ENCODE measurements around the gene ABCA9.

GRCh38 chr17:69086641-69087040, 25.9 kb upstream of the ABCA9 start:
- TF ChIP-seq EZH2 (IDR thresholded peaks at IDR 0.05; ENCODE audit: low read length) (no peak), CTCF (optimal IDR thresholded peaks at IDR 0.05 in 1 of 3, IDR thresholded peaks at IDR 0.05 in 1 of 3, conservative IDR thresholded peaks at IDR 0.05 in 1 of 3; ENCODE audit: extremely low read depth in 1 of 3, insufficient read depth in 2 of 3, low read length in 3 of 3) (no peak)

Measured in keratinocyte (primary cell).